ENCODE data around the gene ZFHX3.

Gene ZFHX3

DNA sequence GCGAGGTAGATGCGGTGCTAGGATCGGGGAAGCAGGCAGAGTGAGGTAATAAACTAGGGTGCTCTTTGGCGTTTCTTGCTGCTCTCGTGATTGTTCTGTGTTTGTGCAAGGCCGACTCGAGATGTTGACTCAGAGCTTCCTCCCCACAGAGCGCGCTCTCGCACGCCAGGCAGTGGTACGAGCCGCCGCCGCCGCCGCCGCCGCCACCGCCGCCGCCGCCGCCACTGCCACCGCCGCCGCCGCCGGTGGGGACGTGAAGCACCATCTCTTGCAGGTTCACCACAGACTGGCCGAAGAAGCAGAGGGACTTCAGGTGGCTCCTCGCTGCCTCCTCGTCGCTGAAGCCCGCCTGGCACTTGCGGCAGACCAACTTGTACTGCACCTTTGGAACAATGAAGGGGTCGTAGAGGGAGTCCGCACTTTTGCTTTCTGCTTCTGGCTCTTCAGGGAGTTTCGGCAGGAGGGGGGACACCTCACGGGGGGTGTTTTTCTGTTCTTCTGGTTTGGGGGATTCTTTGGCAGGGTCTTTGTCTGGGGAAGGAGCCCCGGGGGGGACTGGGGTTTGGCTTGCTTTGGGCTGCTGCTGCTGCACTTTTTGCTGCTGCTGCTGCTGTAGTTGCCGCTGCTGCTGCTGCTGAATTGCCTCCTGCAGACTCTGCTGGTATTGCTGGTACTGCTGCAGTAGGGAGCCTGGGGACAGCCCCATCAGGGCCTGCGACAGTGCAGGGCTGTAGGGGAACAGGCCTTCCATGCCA, 260.2 kb downstream of the ZFHX3 start:
- peak; percentile 18 for DNase-seq

DNA sequence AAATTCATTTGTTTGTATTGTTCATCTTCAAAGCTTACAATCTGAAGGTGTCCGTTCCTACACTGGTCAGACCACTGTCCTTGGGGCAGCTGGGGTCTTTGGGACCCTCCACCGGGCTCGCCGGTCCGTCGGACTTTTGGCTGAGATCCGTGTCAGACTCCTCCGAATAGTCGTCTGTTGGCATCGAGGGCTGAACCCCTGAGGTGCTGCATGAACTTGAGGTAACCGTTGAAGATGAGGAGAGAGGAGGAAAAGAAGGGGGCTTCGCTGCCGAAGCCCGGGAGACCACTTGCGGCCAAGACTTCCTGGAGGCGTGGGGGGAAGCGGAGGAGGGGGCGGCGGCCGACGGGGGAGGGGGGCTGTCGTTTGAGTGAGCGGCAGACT, 260.8 kb downstream of the ZFHX3 start:
- no peak for DNase-seq

DNA sequence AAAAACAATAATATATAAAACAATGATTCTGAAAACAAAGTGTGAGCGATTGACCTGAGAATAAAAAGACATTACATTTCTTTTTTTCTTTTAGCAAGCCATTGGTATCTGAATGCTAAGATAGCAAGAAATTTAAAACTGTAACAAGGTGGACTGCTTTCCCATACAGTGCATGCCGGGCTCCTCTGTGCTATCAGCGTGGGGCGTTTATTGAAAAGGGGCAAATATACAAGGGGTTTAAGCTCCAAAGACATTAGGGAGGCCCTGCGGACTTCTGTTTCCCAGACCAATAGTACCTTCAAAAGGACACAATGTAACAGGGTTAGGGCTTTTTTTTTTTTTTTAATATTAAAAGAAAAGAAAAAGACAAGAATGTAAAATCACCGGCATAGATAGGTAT, 261.3 kb downstream of the ZFHX3 start:
- DNase-seq: no peak

DNA sequence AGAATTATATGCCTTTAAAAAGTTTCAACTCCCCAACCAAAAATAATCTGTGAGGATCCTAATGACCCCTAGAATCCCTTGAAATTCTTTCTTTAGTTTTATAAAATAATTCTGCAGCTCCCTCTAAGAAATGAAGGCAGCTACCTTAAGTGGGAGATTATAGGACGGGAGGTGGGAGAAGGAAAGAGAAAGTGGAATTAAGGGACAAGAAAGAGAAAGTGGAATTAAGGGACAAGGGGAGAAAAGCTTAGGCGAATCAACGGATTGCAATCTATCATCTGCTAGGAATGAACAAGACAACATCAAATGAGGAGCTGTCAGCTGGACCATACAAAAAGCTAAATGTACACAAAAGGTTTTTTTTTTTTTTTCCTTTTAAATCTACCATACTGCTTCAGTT, 262.0 kb downstream of the ZFHX3 start:
- no peak for DNase-seq

DNA sequence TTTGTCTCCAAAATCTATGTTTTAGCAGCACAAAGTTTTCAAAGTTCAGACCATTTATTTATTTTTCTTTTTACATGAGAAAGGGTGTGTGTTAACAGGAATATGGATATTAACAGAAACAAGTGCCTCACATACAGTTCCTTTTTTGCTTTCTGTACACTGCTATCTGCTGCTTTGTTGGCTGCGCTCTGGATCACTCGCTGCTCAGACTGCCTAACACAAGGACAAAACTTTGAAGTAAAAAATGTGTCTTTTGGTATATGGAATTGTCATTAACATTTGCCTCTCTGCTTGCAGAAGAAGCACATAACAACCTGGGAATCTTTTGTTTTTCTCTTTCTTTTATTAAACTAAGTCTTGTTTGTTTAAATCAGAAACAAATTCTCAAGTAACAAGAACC, 262.8 kb downstream of the ZFHX3 start:
- DNase-seq: no peak

DNA sequence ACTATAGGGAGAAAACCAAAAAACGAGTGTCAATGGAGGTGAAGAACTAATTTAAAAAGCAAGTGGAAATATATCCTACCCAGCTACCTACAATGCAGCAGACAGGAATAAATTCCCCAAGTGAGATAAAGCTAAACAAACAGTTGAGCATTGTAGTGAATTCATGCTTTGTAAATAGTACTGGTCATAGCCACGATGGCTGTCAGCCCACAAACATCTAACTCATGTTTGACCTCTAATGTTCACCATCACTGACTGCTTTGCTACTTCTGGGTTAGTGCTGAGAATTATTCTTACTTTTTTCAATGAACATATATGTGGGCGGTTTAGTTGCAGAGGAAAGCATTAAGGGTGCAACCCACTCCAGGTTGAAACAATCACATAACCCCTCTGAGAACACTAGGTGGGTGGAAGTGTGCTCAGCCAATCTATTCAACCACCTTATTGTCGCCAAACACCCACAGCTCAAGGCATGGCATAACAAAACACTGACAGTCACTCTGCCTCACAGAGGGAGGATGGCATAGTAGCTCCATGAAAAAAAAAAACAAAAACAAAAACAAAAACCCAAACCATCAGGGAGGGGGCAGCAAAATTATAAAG, 264.1 kb downstream of the ZFHX3 start:
- no peak for DNase-seq

DNA sequence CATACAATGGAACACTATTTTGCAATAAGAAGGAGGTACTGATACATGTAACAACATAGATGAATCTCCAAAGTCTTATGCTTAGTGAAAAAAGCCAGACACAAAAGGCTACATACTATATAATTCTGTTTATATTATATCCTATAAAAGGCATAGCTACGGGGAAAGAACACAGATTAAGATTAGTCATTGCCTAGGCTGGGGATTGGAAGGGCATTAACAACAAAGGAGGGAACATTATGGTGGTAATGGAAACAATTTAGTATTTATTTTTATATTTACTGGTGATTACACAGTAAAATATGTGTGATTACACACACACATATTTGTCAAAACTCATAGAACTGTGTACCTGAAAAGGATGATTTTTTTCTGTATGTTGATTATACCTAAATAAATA, 278.1 kb downstream of the ZFHX3 start:
- no peak for DNase-seq

DNA sequence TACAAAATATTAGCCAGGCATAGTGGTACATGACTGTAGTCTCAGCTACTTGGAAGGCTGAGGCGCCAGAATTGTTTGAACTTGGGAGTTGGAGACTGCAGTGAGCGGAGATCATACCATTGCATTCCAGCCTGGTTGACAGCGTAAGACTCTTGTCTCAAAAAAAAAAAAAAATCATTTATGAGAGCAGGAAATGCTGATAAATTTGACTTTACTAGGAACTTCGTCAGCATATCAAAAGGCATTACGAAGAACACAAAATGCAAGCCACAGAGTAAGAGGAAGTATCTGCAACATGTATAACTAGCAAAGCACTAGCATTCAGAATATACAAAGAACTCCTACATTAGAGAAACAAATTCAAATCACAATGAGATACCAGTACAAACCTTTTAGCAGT, 279.3 kb downstream of the ZFHX3 start:
- DNase-seq: no peak

DNA sequence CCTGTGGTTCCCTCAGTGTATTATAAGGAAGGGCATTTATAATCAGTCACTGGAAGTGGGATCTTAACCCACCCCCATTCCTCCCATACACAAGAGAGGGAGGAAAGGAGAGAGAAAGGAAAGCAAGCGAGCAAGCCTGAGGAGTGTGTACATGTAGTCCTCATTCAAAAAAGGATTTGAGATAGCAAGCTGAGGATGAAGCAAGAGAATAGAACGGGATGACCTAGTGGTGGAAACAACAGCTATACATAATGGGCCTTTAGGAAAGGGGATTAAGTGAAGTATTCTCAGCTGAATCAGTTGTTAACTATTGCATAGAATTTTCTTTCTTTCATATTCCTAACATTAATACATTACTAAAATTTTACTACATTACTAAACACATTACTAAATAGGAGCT, 281.4 kb downstream of the ZFHX3 start:
- DNase-seq: no peak

DNA sequence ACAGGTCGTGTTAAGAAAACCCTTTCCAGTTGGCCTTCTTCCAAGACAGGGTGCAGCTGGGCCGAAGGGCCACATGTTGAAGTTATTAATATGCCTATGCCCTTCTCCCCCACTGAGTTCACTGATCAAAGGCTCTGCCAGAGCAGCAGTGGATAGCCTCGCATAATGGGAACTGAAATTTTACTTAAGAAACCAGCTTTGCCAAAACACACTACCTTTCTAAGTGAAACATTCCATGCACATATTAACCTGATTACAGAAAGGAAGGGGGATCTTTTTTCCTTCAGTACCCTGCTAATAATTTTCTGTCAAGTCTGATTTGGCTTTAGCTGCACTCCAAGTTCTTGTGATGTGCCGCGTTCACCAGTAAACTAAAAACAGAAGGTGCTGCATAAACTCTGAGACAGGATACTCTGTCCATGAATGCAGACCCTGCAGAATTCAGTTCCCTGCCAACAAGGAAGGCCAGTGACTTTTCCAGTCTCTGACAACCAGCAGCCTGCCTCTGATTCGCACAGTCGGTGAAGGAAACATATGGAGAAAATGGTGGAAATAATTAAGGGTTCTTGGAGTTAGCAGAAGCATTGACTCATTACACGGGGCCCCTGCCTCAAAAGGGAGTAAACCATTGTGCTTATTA, 283.8 kb downstream of the ZFHX3 start:
- no peak for DNase-seq

DNA sequence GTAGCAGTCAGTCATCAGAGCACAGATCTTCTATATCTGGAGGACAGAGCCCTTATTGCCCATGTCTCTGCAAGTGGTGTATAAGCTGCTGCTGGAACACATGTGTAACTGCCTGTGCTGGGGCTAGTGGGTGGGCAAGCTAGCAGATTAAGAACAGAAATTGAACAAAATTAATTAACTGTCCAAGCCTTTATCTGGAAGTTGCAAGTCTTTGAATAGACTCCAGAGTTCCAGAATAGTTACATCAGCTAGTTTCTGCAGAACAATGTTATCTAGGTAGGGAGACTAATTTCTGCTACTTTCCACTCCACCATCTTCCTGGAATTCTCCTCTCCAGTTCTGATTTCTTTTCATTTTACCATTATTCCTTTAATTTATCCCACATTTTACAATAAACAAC, 287.3 kb downstream of the ZFHX3 start:
- no peak for DNase-seq

DNA sequence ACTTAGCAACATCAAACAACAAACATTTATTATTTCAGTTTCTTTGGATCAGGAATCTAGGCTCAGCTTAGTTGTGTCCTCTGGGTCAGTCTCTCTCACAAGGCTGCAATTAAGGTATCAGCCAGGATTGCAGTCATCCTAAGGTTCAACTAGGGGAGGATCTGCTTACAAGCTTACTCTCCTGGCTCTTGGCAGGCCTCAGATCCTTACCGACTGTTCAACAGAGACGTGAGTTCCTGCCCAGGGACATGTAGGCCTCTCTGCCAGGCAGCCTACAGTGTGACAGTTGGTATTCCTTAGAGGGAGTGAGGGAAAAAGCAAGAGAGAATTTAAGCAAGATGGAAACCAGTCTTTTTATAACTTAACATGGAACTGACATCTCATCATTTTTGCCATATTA, 294.0 kb downstream of the ZFHX3 start:
- DNase-seq: no peak

DNA sequence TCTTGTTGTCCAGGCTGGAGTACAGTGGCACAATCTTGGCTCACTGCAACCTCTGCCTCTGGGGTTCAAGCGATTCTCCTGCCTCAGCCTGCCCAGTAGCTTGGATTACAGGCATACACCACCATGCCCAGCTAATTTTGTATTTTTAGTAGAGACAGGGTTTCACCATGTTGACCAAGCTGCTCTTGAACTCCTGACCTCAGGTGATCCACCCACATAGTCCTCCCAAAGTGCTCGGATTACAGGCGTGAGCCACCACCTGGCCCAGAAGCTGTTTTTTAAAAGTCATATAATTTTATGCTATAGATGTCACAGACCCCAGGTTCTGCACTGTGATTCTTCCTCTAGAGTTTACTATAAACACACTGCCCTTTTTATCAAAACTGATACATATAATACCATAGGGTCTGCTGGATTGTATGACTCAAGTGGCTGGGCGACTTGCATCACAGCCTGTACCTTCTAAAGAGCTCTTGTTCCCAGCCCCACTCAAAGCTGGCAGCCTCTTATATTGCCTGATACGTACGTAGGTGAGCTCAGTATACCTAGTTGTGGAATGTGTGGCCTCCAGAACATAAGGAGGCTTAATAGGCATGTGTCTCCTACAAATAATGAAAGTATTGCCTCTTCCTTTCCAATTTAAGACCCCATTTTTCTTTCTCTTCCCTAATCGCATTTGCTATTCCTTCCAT, 295.8 kb downstream of the ZFHX3 start:
- DNase-seq: no peak

DNA sequence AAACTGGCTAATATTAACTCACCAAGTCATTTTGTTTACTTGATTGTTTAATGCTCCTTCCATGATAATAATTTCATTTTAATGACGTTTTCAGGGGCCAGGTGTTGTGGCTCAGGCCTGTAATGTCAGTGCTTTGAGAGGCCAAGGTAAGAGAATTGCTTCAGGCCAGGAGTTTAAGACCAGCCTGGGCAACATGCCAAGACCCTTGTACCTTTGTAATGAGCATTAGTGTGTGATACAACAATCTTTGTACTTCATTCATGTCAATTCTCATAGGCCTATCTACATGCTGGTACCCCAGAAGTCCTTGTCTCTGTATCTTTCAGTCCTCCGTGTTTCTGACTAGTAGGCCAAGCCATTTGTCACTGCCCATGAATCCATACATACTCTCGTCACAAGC, 296.9 kb downstream of the ZFHX3 start:
- no peak for DNase-seq

DNA sequence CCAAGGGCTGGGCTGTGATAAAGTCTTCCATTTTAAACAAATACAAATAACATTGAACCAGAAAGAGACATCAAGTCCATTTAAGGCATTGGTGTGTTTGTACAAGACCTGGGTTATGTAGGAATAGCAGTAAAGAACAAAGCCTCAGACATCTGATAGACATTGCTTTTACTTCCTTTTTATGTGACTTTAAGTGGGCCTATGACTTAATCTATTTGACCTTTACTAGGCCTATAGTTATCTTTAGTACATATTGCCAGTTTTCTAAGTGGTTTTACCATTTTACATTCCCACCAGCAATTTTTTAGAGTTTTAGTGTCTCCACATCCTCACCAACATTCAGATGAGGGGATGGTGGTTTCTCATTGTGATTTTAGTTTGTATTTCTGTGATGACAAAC, 298.8 kb downstream of the ZFHX3 start:
- DNase-seq: no peak

DNA sequence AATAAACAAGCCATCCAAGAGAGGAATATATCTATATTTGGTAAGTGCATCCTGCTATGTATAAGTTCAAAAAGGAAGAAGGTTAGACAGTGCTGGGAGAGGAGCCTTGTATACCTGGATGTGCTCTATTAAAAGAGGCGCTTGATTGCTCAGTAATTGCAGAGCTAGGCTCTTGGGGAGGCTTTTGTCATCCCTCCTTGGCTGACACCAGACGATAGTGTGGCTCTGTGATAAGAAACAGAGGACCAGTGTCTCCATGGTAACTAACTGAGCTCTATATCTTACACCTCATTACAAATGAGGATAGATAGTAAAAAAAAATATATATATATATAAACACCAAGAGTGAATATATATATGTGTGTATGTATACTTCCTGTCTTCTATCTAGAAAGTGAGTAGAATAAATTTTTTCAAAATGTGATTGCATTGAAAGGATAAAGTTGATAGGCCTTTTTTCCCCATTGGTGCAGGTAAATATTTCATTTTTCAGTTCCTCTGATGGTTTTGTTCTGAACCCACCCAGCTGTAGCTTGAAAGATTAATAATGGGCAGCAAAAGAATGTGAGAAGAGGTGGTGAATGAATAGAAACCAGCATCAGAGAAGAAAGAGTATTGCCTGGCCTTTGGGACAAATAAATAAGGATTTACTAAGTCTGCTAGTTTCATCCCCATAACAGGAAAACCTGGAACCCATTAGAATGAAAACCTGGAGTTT, 303.7 kb downstream of the ZFHX3 start:
- no peak for DNase-seq

DNA sequence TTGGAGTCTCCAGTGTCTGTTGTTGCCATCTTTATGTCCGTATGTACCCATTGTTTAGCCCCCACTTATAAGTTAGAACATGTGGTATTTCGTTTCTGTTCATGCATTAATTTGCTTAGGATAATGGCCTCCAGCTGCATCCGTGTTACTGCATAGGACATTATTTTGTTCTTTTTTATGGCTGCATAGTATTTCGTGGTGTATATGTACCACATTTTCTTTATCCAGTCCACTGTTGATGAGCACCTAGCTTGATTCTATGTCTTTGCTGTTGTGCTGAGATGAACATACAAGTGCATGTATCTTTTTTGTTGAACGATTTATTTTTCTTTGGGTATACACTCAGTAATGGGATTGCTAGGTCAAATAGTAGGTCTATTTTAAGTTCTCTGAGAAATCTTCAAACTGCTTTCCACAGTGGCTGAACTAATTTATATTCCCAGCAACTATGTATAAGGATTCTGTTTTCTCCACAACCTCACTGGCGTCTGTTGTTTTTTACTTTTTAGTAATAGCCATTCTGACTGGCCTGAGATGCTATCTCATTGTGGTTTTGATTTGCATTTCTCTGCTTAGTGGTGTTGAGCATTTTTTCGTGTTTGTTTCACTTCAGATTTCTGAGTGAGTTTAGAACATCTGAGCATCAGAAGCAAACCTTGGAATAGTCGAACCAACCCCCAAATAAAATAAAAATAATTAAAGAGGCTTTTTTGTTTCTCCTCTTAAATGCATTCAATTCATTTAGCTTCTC, 304.7 kb downstream of the ZFHX3 start:
- DNase-seq: no peak

DNA sequence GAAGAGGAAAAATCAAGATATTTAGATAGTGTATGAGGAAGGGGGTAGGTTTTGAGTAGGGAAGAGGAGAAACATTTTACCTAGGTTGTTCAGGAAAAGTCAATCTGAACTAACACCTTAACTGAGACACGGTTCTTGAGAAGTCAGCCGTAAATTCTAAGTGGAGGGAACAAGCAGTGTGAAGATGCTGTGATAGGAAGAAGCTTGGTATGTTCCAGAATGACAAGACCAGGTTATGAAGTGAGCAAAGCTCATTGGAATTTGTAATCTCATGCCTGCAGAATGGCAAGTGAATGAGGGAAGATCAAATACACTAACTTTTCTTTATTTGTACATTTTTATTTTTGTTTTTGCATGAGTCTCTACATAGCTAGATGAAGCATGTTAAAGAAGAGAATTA, 307.6 kb downstream of the ZFHX3 start:
- no peak for DNase-seq

DNA sequence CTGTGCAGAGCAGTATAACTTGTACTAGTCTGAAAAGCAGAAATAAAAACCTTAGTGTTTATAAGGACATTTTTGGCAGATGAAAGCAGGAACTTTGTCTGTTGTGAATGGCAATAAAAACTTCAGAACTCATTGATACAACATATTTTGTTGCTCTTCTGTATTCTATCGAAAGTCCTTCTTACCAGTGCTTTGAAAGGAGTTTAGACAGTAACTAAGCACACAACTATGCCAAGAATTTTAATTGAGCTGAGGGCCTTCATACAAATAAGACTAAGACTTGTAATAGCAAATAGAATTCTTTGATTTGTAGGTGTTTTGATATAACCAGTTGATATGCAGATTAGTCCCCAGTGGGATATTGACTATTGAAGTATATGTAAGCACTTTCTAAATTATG, 308.4 kb downstream of the ZFHX3 start:
- no peak for DNase-seq

DNA sequence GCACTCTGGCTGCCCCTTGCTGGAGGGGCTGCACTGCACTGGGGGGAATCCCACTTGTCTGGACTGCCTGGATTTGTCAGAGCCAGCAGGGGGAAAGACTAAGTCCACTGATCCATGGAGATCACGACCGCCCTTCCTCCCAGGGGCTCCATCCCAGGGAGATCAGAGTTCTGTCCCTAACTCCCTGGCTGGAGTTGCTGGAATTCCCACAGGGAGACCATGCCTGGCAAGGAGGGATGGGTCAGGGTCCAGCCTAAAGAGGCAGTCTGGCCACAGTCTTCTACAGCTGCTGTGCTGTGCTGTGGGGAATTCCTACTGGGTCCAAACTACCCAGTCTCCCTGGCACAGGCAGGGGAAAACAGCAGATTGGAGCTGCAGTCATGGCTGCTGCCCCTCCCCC, 311.9 kb downstream of the ZFHX3 start:
- no peak for DNase-seq
